Ectodermal cell (in vitro differentiated cells): ENCODE data around the gene PCDHGA10. TPM values are rescaled to one million over a fixed set of nuclear protein-coding genes. Genes with fewer than 3 reads are reported as not detected.
"Not testable (repeated sequence)": the region's sequence is repeated elsewhere in the genome, so short reads cannot be mapped to it uniquely, and the experiment has no call there.

Source experiments
- H3K27ac ChIP-seq: 2 replicates; pipeline ENCODE4 v1.7.0; 2013; ENCODE audit warnings: mild to moderate bottlenecking, low read depth, low read length; ENCODE audit not compliant: insufficient read depth, poor library complexity, severe bottlenecking
- H3K27me3 ChIP-seq: 2 replicates; pipeline ENCODE4 v1.7.0; 2013; ENCODE audit warnings: mild to moderate bottlenecking, low read length; ENCODE audit not compliant: insufficient read depth, control insufficient read depth, poor library complexity, severe bottlenecking
- H3K36me3 ChIP-seq: one replicate; pipeline ENCODE4 v1.7.0; 2013; ENCODE audit warnings: low read length; ENCODE audit not compliant: control insufficient read depth, insufficient read depth
- H3K4me1 ChIP-seq: one replicate; pipeline ENCODE4 v1.7.0; 2013; ENCODE audit warnings: low read length; ENCODE audit not compliant: control insufficient read depth, insufficient read depth
- H3K4me3 ChIP-seq: 2 replicates; pipeline ENCODE4 v1.7.0; 2013; ENCODE audit warnings: low read depth, low read length, control low read depth; ENCODE audit not compliant: insufficient read depth
- H3K9me3 ChIP-seq: 2 replicates; pipeline ENCODE4 v1.7.0; 2013; ENCODE audit warnings: mild to moderate bottlenecking, low read length, moderate library complexity; ENCODE audit not compliant: control insufficient read depth
- WGBS, 2 experiments: methylation state at CpG; one replicate each; pipeline ENCODE4 v1.1.7; 2013; ENCODE audit warnings: missing lambda C conversion rate in 2 of 2; 5-methylcytosine and 5-hydroxymethylcytosine counted together
- polyA plus RNA-seq, 4 experiments: library from polyadenylated mRNA; stranded (reverse); fragments of 50-300 nt; gene quantifications; one replicate each; pipeline ENCODE4 v1.2.3, GENCODE V29; 2013

PCDHGA10 gene
- 17.7 TPM for polyA plus RNA-seq (2013, experiment 1 of 4)
- polyA plus RNA-seq (2013, experiment 2 of 4): 18.1 TPM
- polyA plus RNA-seq (2013, experiment 3 of 4): 11.0 TPM
- polyA plus RNA-seq (2013, experiment 4 of 4): 13.8 TPM

DNA sequence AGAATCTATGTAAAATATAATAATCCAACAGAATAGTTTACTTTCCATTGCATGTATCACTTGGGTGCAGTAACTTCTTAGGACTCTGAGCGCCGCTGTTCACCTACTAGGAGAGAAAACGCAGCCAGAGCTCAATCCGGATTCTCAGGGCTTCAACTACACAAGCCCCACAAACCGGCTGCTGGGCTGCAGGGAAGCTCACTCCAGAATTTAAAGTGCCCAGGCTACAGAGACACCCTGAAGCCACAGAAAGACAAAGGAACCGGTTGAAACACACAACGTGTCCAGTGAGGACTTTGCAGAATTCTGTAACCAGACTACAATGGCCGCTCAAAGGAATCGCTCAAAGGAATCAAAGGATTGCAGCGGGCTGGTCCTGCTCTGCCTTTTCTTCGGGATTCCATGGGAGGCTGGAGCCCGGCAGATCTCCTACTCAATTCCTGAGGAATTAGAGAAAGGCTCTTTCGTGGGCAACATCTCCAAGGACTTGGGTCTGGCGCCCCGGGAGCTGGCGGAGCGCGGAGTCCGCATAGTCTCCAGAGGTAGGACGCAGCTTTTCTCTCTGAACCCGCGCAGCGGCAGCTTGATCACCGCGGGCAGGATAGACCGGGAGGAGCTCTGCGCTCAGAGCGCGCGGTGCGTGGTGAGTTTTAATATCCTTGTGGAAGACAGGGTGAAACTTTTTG, at the start of gene PCDHGA10:
TSS of gene PCDHGA10 (plus strand) at position 134 of the 686 bp plus-strand sequence. CDS start at position 323, 189 bp downstream.
- Histone ChIP-seq H3K4me3 (peak within 1 kb of the TSS; percentile 46), H3K36me3 (peaks cover 48% of the 10 kb centered on the region), H3K9me3 (peaks cover 8% of the 10 kb centered on the region), H3K4me1 (no peaks in the 10 kb centered on the region), H3K27ac (peak within 1 kb of the TSS; percentile 17), H3K27me3 (no peaks in the 10 kb centered on the region)
- 42 to 49% methylated on average over 31 of the region's 31 CpGs for WGBS, 2 experiments

DNA sequence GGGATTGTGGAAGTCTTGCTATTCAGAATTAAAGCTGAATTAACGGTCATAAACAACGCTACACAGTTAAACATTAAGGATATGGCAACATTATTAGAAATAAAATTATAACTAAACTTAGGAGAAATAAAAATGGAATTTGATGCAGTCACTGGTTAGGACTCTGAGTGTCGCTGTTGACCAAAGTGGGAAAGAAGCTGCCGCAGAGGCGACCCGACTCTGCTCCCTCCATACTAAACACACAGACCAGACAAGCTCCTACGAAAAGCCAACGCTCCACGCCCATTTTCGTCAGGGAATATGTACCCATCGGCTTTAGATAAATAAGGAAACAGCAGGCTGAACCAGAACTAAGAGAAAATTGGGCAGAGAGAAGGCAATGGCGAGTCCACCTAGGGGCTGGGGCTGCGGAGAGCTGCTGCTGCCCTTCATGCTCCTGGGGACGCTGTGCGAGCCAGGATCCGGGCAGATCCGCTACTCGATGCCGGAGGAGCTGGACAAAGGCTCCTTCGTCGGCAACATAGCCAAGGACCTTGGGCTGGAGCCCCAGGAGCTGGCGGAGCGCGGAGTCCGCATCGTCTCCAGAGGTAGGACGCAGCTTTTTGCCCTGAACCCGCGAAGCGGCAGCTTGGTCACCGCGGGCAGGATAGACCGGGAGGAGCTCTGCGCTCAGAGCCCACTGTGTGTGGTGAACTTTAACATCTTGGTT, 48.7 kb upstream of the PCDHGA10 start, which contains the start of gene PCDHGA5:
TSS of gene PCDHGA5 (plus strand) at position 211 of the 709 bp plus-strand sequence. CDS start at position 380, 169 bp downstream.
- Histone ChIP-seq H3K9me3 (peaks cover 4% of the 10 kb centered on the region), H3K27me3 (no peaks in the 10 kb centered on the region), H3K4me1 (no peaks in the 10 kb centered on the region), H3K4me3 (no peak within 1 kb of the TSS), H3K27ac (no peak within 1 kb of the TSS), H3K36me3 (peaks cover 4% of the 10 kb centered on the region)
- 96% methylated on average over 32 to 34 of the region's 34 CpGs for WGBS, 2 experiments

DNA sequence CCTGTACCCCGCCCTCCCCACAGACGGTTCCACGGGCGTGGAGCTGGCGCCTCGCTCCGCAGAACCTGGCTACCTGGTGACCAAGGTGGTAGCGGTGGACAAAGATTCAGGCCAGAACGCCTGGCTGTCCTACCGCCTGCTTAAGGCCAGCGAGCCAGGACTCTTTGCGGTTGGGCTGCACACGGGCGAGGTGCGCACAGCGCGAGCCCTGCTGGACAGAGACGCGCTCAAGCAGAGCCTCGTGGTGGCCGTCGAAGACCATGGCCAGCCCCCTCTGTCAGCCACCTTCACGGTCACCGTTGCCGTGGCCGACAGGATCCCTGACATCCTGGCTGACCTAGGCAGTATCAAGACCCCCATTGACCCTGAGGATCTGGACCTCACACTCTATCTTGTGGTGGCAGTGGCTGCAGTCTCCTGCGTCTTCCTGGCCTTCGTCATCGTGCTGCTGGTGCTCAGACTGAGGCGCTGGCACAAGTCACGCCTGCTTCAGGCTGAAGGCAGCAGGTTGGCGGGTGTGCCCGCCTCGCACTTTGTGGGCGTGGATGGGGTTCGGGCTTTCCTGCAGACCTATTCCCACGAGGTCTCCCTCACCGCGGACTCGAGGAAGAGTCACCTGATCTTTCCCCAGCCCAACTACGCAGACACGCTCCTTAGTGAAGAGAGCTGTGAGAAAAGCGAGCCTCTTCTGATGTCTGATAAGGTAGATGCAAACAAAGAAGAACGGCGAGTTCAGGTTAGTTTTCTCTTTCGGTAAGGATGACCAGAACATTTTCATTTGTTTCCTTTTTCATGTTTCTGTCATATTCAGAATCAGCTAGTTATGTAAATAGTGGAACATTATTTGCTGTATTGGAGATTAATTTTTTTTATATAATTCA, 46.5 kb upstream of the PCDHGA10 start:
- Histone ChIP-seq H3K4me1 (no peaks in the 10 kb centered on the region), H3K36me3 (peaks cover 4% of the 10 kb centered on the region), H3K9me3 (peaks cover 2% of the 10 kb centered on the region), H3K27me3 (no peaks in the 10 kb centered on the region), H3K27ac (no peak overlapping the region), H3K4me3 (no peak overlapping the region)
- WGBS, 2 experiments: 95% methylated on average over 46 of the region's 46 CpGs

DNA sequence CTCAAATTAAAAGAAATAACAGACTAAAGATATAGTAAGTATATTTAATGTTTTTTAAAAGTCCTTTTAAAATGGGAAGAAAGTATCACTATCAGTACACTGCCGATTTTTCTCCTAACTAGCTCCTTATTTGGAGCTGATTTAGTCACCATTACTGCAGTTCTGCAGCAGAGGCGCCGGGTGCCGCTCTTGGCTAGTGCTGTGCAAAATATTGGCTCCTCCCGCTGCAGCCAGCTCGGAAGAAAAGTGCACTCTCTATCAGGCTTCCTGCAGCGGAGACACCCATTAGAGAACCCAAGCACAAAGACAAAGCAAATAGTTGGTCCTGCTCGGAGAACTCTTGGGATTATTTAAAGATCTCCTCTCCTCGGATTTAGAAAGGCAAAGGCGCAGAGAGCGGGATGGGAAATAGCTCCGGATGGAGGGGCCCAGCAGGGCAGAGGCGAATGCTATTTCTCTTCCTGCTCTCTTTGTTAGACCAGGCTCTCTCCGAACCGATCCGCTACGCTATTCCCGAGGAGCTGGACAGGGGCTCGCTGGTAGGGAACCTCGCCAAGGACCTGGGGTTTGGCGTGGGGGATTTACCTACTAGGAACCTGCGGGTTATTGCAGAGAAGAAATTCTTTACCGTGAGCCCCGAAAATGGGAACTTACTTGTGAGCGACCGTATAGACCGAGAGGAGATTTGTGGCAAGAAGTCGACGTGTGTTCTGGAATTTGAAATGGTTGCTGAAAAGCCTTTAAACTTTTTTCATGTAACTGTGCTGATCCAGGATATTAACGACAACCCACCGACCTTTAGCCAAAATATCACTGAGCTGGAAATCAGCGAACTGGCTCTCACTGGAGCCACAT, 42.6 kb upstream of the PCDHGA10 start, which contains the start of gene PCDHGB3:
TSS of gene PCDHGB3 (plus strand) at position 249 of the 855 bp plus-strand sequence. CDS start at position 402, 153 bp downstream.
- Histone ChIP-seq H3K36me3 (no peaks in the 10 kb centered on the region), H3K27ac (no peak within 1 kb of the TSS), H3K4me3 (no peak within 1 kb of the TSS), H3K9me3 (peaks cover 10% of the 10 kb centered on the region), H3K4me1 (no peaks in the 10 kb centered on the region), H3K27me3 (no peaks in the 10 kb centered on the region)
- 94 to 95% methylated on average over 32 of the region's 32 CpGs for whole genome bisulfite sequencing, 2 experiments

DNA sequence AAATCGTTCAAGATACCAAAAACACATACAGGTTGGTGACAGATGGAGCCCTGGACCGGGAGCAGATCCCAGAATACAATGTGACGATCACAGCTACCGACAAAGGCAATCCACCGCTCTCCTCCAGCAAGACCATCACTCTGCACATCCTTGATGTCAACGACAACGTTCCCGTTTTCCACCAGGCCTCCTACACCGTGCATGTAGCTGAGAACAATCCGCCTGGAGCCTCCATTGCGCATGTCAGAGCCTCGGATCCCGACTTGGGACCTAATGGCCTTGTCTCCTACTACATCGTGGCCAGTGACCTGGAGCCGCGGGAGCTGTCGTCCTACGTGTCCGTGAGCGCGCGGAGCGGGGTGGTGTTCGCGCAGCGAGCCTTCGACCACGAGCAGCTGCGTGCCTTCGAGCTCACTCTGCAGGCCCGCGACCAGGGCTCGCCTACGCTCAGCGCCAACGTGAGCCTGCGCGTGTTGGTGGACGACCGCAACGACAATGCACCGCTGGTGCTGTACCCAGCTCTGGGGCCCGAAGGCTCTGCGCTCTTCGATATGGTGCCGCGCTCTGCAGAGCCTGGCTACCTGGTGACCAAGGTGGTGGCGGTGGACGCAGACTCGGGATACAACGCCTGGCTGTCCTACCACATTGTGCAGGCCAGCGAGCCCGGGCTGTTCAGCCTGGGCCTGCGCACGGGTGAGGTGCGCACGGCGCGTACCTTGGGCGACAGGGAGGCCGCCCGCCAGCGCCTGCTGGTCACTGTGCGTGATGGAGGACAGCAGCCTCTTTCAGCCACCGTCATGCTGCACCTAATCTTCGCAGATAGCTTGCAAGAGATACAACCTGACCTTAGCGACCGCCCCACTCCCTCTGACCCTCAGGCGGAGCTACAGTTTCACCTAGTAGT, 41.0 kb upstream of the PCDHGA10 start:
- no peak overlapping the region for H3K4me3 ChIP-seq
- peaks cover 10% of the 10 kb centered on the region for H3K9me3 ChIP-seq
- 95 to 96% methylated on average over 69 of the region's 69 CpGs for WGBS, 2 experiments
- H3K36me3 ChIP-seq: no peaks in the 10 kb centered on the region
- H3K4me1 ChIP-seq: no peaks in the 10 kb centered on the region
- H3K27me3 ChIP-seq: no peaks in the 10 kb centered on the region
- no peak overlapping the region for H3K27ac ChIP-seq

DNA sequence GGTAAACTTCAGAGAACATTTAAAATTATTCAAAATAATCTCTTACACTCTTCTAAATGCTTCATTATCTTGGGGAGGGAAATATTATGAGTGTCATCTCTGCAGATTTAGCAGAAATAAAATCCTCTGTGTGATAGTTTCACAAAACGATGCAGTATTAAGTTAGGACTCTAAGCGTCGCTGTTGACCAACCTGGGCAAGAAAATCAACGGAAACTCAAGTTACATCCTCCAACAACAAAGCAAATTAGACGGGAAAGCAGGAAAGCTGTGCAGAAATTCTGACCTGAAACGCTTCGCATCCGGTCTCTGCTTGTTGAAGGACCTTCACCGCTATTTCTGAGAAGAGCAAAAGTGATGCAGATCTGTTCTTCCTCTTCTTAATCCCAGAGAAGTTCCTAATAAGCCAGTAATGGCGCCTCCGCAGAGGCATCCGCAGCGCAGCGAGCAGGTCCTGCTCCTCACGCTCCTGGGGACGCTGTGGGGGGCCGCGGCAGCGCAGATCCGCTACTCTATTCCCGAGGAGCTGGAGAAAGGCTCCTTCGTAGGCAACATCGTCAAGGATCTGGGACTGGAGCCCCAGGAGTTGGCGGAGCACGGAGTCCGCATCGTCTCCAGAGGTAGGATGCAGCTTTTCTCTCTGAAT, 39.0 kb upstream of the PCDHGA10 start, which contains the start of gene PCDHGA6:
TSS of gene PCDHGA6 (plus strand) at position 219 of the 645 bp plus-strand sequence. CDS start at position 412, 193 bp downstream.
- peaks cover 10% of the 10 kb centered on the region for H3K9me3 ChIP-seq
- H3K4me1 ChIP-seq: no peaks in the 10 kb centered on the region
- no peaks in the 10 kb centered on the region for H3K27me3 ChIP-seq
- no peaks in the 10 kb centered on the region for H3K36me3 ChIP-seq
- no peak within 1 kb of the TSS for H3K27ac ChIP-seq
- WGBS, 2 experiments: 94% methylated on average over 27 of the region's 27 CpGs
- no peak within 1 kb of the TSS for H3K4me3 ChIP-seq

DNA sequence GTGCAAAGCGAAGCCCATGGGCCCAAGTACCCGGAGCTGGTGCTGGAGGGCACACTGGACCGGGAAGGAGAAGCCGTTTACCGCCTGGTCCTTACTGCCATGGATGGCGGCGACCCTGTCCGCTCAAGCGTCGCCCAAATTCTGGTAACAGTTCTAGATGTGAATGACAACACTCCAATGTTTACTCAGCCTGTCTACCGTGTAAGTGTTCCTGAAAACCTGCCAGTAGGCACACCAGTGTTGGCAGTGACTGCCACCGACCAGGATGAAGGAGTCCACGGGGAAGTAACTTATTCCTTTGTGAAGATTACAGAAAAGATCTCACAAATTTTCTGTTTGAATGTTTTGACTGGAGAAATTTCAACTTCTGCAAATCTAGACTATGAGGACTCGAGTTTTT, 38.2 kb upstream of the PCDHGA10 start:
- H3K9me3 ChIP-seq: peaks cover 10% of the 10 kb centered on the region
- H3K4me3 ChIP-seq: no peak overlapping the region
- H3K4me1 ChIP-seq: no peaks in the 10 kb centered on the region
- H3K27ac ChIP-seq: no peak overlapping the region
- H3K27me3 ChIP-seq: no peaks in the 10 kb centered on the region
- 94 to 96% methylated on average over 14 of the region's 14 CpGs for WGBS, 2 experiments
- H3K36me3 ChIP-seq: no peaks in the 10 kb centered on the region

DNA sequence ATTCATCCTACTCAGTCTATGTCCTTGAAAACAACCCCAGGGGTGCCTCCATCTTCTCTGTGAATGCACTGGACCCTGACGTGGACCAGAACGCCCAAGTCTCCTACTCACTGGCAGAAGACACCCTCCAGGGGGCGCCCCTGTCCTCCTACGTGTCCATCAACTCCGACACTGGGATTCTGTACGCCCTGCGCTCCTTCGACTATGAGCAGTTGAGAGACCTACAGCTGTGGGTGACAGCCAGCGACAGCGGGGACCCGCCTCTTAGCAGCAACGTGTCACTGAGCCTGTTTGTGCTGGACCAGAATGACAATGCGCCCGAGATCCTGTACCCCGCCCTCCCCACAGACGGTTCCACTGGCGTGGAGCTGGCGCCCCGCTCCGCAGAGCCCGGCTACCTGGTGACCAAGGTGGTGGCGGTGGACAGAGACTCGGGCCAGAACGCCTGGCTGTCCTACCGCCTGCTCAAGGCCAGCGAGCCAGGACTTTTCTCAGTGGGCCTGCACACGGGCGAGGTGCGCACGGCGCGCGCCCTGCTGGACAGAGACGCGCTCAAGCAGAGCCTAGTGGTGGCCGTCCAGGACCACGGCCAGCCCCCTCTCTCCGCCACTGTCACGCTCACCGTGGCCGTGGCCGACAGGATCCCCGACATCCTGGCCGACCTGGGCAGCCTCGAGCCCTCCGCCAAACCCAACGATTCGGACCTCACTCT, 37.2 kb upstream of the PCDHGA10 start:
- H3K4me3 ChIP-seq, H3K9me3 ChIP-seq, H3K27ac ChIP-seq, H3K36me3 ChIP-seq, H3K4me1 ChIP-seq, H3K27me3 ChIP-seq: not testable (repeated sequence)
- WGBS, 2 experiments: 94 to 96% methylated on average over 36 of the region's 48 CpGs
